Inferior parietal cortex (tissue), 1 donor: ENCODE results near the gene CHMP4B.

Experiments
- DNase-seq: peaks from one replicate; pipeline ENCODE4 v3.0.0-alpha.2; 2016; ENCODE audit errors: extremely low spot score

The CHMP4B gene

GRCh38 chr20:33820362-33820761 lies 9.2 kb downstream of the CHMP4B start:
- no peak for DNase-seq

- no peak for DNase-seq
Observed at GRCh38 chr20:33821270-33821836, 10.2 kb downstream of the CHMP4B start.

GRCh38 chr20:33822423-33822822 lies 11.3 kb downstream of the CHMP4B start:
- DNase-seq: no peak

- DNase-seq: no peak
Observed at GRCh38 chr20:33822991-33823390, 11.8 kb downstream of the CHMP4B start.

- DNase-seq: no peak
Observed at GRCh38 chr20:33824852-33825251, 13.7 kb downstream of the CHMP4B start.

- no peak for DNase-seq
Observed at GRCh38 chr20:33825340-33826269, 14.5 kb downstream of the CHMP4B start.

GRCh38 chr20:33826270-33826897 lies 15.2 kb downstream of the CHMP4B start:
- no peak for DNase-seq

GRCh38 chr20:33827109-33827508 lies 16.0 kb downstream of the CHMP4B start:
- no peak for DNase-seq

GRCh38 chr20:33827634-33828325 lies 16.6 kb downstream of the CHMP4B start:
- DNase-seq: no peak

GRCh38 chr20:33828326-33828844 lies 17.2 kb downstream of the CHMP4B start:
- no peak for DNase-seq

GRCh38 chr20:33828967-33829560 lies 17.9 kb downstream of the CHMP4B start:
- no peak for DNase-seq

GRCh38 chr20:33829636-33830035 lies 18.5 kb downstream of the CHMP4B start:
- DNase-seq: no peak

GRCh38 chr20:33830371-33830770 lies 19.2 kb downstream of the CHMP4B start:
- DNase-seq: no peak

- DNase-seq: no peak
Observed at GRCh38 chr20:33832103-33832804, 21.1 kb downstream of the CHMP4B start.

- DNase-seq: no peak
Observed at GRCh38 chr20:33833333-33833732, 22.2 kb downstream of the CHMP4B start.

- no peak for DNase-seq
Observed at GRCh38 chr20:33835615-33836172, 24.5 kb downstream of the CHMP4B start.

- DNase-seq: no peak
Observed at GRCh38 chr20:33836277-33836676, 25.1 kb downstream of the CHMP4B start.

- no peak for DNase-seq
Observed at GRCh38 chr20:33837096-33837830, 26.1 kb downstream of the CHMP4B start.

- DNase-seq: no peak
Observed at GRCh38 chr20:33838035-33838864, 27.1 kb downstream of the CHMP4B start.
